ENCODE measurements around the gene ZDHHC7.

- no peak for TF ChIP-seq POLR2AphosphoS5 (IDR thresholded peaks at IDR 0.05; ENCODE audit: low read depth, low read length)
- TF ChIP-seq CTCF (IDR thresholded peaks at IDR 0.05; ENCODE audit: control extremely low read depth in 1 of 3, insufficient read depth in 1 of 3, low read depth in 1 of 3, low read length in 3 of 3) = no peak
- TF ChIP-seq RFX5 (IDR thresholded peaks at IDR 0.05; ENCODE audit: borderline replicate concordance, low read depth, low read length) = no peak
- TF ChIP-seq MAX (IDR thresholded peaks at IDR 0.05) = no peak
Measured at GRCh38 chr16:84929421-84930297, 81.7 kb downstream of the ZDHHC7 start.

Data from H1 (cell line).